ENCODE results near the gene CHAT. TPM values are rescaled to one million over a fixed set of nuclear protein-coding genes. Genes with fewer than 3 reads are reported as not detected.
A peak's percentile ranks its signal among the peaks of the same experiment; 100 is the strongest.

CHAT gene
- total RNA-seq, 1 experiment from 2014 or later: not detected

- Histone ChIP-seq H3K27me3 (ENCODE audit: insufficient read depth, low read depth) (peaks cover 14% of the 10 kb centered on the region; the same call in 1 of the 2 replicates), H3K9me2 (ENCODE audit: insufficient read depth) (no peaks in the 10 kb centered on the region), H3K4me2 (no peak overlapping the region), H3K4me3 (no peak overlapping the region), H3F3A (ENCODE audit: insufficient read depth, low read depth) (no peaks in the 10 kb centered on the region), H4K20me1 (ENCODE audit: insufficient read depth) (no peaks in the 10 kb centered on the region; the same call in 1 of the 2 replicates), H3K36me3 (ENCODE audit: low read depth) (no peaks in the 10 kb centered on the region), H3K27ac (no peak overlapping the region), H2AFZ (no peak overlapping the region), H3K4me1 (replicated peaks; ENCODE audit: insufficient read depth) (no peaks in the 10 kb centered on the region), H3K9me3 (ENCODE audit: insufficient read depth, low read depth) (no peaks in the 10 kb centered on the region), H3K79me2 (ENCODE audit: low read depth) (no peaks in the 10 kb centered on the region)
- no peak for TF ChIP-seq CTCF (conservative IDR thresholded peaks at IDR 0.05)
- no peak for DNase-seq
- BruUV-seq (replicated peaks): no TSS peak
- ChIA-PET CTCF (no interaction called here), POLR2A (ENCODE audit: unreplicated experiment) (no interaction called here)
- intact Hi-C loops (cut with micrococcal nuclease; ENCODE audit: unreplicated experiment): loop anchor here (10.0 kb wide), 1 partner anchor 159 kb away; the partner anchor contains the start of gene OGDHL
Observed at GRCh38 chr10:49605939-49606509, 7.8 kb upstream of the CHAT start.

GRCh38 chr10:49606981-49607535 lies 6.8 kb upstream of the CHAT start:
- TF ChIP-seq EZH2 (IDR thresholded peaks at IDR 0.05; ENCODE audit: low read depth) (no peak), CTCF (conservative IDR thresholded peaks at IDR 0.05) (no peak)
- no peak overlapping the region for H3K4me2 ChIP-seq
- no peaks in the 10 kb centered on the region for H3K9me2 ChIP-seq (ENCODE audit: insufficient read depth)
- no peaks in the 10 kb centered on the region for H3K79me2 ChIP-seq (ENCODE audit: low read depth)
- no peaks in the 10 kb centered on the region for H3K4me1 ChIP-seq (replicated peaks; ENCODE audit: insufficient read depth)
- peak; percentile 46 to 75 for DNase-seq
- BruUV-seq (replicated peaks): no TSS peak
- no peaks in the 10 kb centered on the region for H3F3A ChIP-seq (ENCODE audit: insufficient read depth, low read depth)
- H2AFZ ChIP-seq: no peak overlapping the region
- intact Hi-C loops (cut with micrococcal nuclease; ENCODE audit: unreplicated experiment): loop anchor here (10.0 kb wide), 1 partner anchor 158 kb away; the partner anchor contains the start of gene OGDHL
- no peak overlapping the region for H3K27ac ChIP-seq
- ChIA-PET CTCF (no interaction called here), POLR2A (ENCODE audit: unreplicated experiment) (no interaction called here)
- H3K36me3 ChIP-seq (ENCODE audit: low read depth): no peaks in the 10 kb centered on the region
- H3K4me3 ChIP-seq: no peak overlapping the region
- peaks cover 14% of the 10 kb centered on the region; the same call in 1 of the 2 replicates for H3K27me3 ChIP-seq (ENCODE audit: insufficient read depth, low read depth)
- no peaks in the 10 kb centered on the region; the same call in 1 of the 2 replicates for H4K20me1 ChIP-seq (ENCODE audit: insufficient read depth)
- H3K9me3 ChIP-seq (ENCODE audit: insufficient read depth, low read depth): no peaks in the 10 kb centered on the region

- Histone ChIP-seq H4K20me1 (ENCODE audit: insufficient read depth) (no peaks in the 10 kb centered on the region; the same call in 1 of the 2 replicates), H3K4me1 (replicated peaks; ENCODE audit: insufficient read depth) (no peaks in the 10 kb centered on the region), H3K9me3 (ENCODE audit: insufficient read depth, low read depth) (no peaks in the 10 kb centered on the region), H3K79me2 (ENCODE audit: low read depth) (no peaks in the 10 kb centered on the region), H3K36me3 (ENCODE audit: low read depth) (no peaks in the 10 kb centered on the region), H3F3A (ENCODE audit: insufficient read depth, low read depth) (no peaks in the 10 kb centered on the region), H3K9me2 (ENCODE audit: insufficient read depth) (no peaks in the 10 kb centered on the region), H2AFZ (no peak overlapping the region), H3K4me2 (no peak overlapping the region), H3K27ac (no peak overlapping the region), H3K4me3 (no peak overlapping the region), H3K27me3 (ENCODE audit: insufficient read depth, low read depth) (peaks cover 25% of the 10 kb centered on the region)
- no TSS peak for BruUV-seq (replicated peaks)
- DNase-seq: no peak
- no peak for TF ChIP-seq EZH2 (IDR thresholded peaks at IDR 0.05; ENCODE audit: low read depth)
- TF ChIP-seq CTCF (conservative IDR thresholded peaks at IDR 0.05): no peak
- intact Hi-C loops (cut with micrococcal nuclease; ENCODE audit: unreplicated experiment): loop anchor here (10.0 kb wide), 1 partner anchor 156 kb away; the partner anchor contains the start of gene OGDHL
- CTCF ChIA-PET: no interaction called here
- POLR2A ChIA-PET (ENCODE audit: unreplicated experiment): no interaction called here
Observed at GRCh38 chr10:49608166-49609005, 5.5 kb upstream of the CHAT start.
